ENCODE data around the gene KAT5. TPM values are rescaled to one million over a fixed set of nuclear protein-coding genes. Genes with fewer than 3 reads are reported as not detected.
"Not testable (repeated sequence)": the region's sequence is repeated elsewhere in the genome, so short reads cannot be mapped to it uniquely, and the experiment has no call there.

The KAT5 gene
- total and polyA plus RNA-seq, 2 of the 4 experiments (the other 2 are of a cell fraction) = 33.3 to 34.2 TPM

DNA sequence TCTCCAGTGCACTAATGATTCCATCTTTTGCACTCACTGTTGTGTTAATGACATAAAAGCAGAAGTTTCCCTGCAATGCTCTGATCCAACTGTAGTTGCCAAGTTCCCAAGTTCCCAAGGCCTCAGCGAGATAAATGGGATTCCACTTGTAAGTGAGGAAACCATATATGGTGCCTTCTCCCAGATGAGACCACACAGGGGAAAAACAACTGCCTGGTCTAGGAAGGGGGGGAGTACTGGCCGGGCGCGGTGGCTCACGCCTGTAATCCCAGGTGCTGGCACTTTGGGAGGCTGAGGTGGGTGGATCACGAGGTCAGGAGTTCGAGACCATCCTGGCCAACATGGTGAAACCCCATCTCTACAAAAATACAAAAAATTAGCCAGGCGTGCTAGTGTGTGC is 26.1 kb upstream of the KAT5 start:
- H3K14ac ChIP-seq (replicated peaks; ENCODE audit: low read depth, low read length) = no peak overlapping the region
- no peak overlapping the region for H3K56ac ChIP-seq (ENCODE audit: extremely low read depth, insufficient read depth, low read length)
- H2AK9ac ChIP-seq (replicated peaks; ENCODE audit: low read depth, low read length, poor library complexity) = no peak overlapping the region
- no peak overlapping the region for H2BK5ac ChIP-seq (ENCODE audit: low read depth, low read length, poor library complexity, severe bottlenecking)
- H4K8ac ChIP-seq (ENCODE audit: low read depth in 2 of 2, low read length in 2 of 2) = no peak overlapping the region
- TF ChIP-seq SMC3 (IDR thresholded peaks at IDR 0.05; ENCODE audit: low read depth, low read length) (no peak), CEBPB (IDR thresholded peaks at IDR 0.05; ENCODE audit: low read depth, low read length) (no peak), NFE2L2 (IDR thresholded peaks at IDR 0.05; ENCODE audit: low read depth, low read length) (no peak), CHD1 (IDR thresholded peaks at IDR 0.05; ENCODE audit: low read depth, low read length) (no peak), POLR2A (IDR thresholded peaks at IDR 0.05; ENCODE audit: low read depth, low read length) (no peak)
- TF ChIP-seq, protein P1, sequence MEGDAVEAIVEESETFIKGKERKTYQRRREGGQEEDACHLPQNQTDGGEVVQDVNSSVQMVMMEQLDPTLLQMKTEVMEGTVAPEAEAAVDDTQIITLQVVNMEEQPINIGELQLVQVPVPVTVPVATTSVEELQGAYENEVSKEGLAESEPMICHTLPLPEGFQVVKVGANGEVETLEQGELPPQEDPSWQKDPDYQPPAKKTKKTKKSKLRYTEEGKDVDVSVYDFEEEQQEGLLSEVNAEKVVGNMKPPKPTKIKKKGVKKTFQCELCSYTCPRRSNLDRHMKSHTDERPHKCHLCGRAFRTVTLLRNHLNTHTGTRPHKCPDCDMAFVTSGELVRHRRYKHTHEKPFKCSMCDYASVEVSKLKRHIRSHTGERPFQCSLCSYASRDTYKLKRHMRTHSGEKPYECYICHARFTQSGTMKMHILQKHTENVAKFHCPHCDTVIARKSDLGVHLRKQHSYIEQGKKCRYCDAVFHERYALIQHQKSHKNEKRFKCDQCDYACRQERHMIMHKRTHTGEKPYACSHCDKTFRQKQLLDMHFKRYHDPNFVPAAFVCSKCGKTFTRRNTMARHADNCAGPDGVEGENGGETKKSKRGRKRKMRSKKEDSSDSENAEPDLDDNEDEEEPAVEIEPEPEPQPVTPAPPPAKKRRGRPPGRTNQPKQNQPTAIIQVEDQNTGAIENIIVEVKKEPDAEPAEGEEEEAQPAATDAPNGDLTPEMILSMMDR (conservative IDR thresholded peaks at IDR 0.05; ENCODE audit: low read depth, low read length) = no peak
- H4K20me1 ChIP-seq (ENCODE audit: insufficient read depth, low read length) = no peaks in the 10 kb centered on the region
- no TSS peak for BruUV-seq (replicated peaks)
- H2AFZ ChIP-seq (replicated peaks; ENCODE audit: low read length, poor library complexity) = no peak overlapping the region
- no peak for ATAC-seq (ENCODE audit: low read depth)
- no peak overlapping the region for H2BK20ac ChIP-seq (ENCODE audit: low read depth, low read length)
- intact Hi-C loops (cut with micrococcal nuclease) = no loop called here
- no peak for DNase-seq
- H3K9me3 ChIP-seq (ENCODE audit: control insufficient read depth, insufficient read depth, low read length) = no peaks in the 10 kb centered on the region
- H3K27me3 ChIP-seq (ENCODE audit: control insufficient read depth, insufficient read depth, low read length) = peaks cover 26% of the 10 kb centered on the region
- ChIA-PET POLR2A (ENCODE audit: unreplicated experiment) (no interaction called here), CTCF (no interaction called here)
- no peak overlapping the region for H2AK5ac ChIP-seq (ENCODE audit: low read depth, low read length)
- no peak overlapping the region for H3K4ac ChIP-seq (ENCODE audit: low read depth, low read length)
- in situ Hi-C loops (cut with MboI; ENCODE audit: low sequenced_read_pairs) = no loop called here
- H2BK15ac ChIP-seq (ENCODE audit: low read depth, low read length) = no peak overlapping the region
- no peak overlapping the region for H3K4me3 ChIP-seq (ENCODE audit: insufficient read depth, low read depth, low read length)
- no peak overlapping the region for H3K27ac ChIP-seq (ENCODE audit: insufficient read depth, low read length)
- no peaks in the 10 kb centered on the region for H3K9me1 ChIP-seq (ENCODE audit: insufficient read depth, low read length)
- no peak overlapping the region for H3K18ac ChIP-seq (ENCODE audit: low read depth, low read length)
- dilution Hi-C loops (cut with HindIII; ENCODE audit: low sequenced_read_pairs, unreplicated experiment) = no loop called here
- no peak overlapping the region for H4K91ac ChIP-seq (ENCODE audit: insufficient read depth, low read depth, low read length)
- H3K23ac ChIP-seq (ENCODE audit: low read depth, low read length) = no peak overlapping the region
- no peaks in the 10 kb centered on the region for H3K79me1 ChIP-seq (ENCODE audit: low read depth in 1 of 2, low read length in 2 of 2)
- H3K36me3 ChIP-seq (ENCODE audit: control insufficient read depth, insufficient read depth, low read length) = no peaks in the 10 kb centered on the region
- no peaks in the 10 kb centered on the region for H3K4me1 ChIP-seq (ENCODE audit: control insufficient read depth, insufficient read depth, low read length)
- no peak overlapping the region for H4K5ac ChIP-seq (ENCODE audit: low read depth, low read length)
- H3K4me2 ChIP-seq (ENCODE audit: low read depth, low read length) = no peak overlapping the region
- 20% methylated on average over 1 of the region's 8 CpGs; no CpG with 5 or more reads in 1 of the 2 experiments for WGBS, 2 experiments (ENCODE audit: extremely low coverage in 2 of 2, insufficient read length in 1 of 2)
- no peak overlapping the region for H3K9ac ChIP-seq (ENCODE audit: low read depth, low read length)
- no peak overlapping the region for H2BK120ac ChIP-seq (ENCODE audit: low read depth, low read length)

DNA sequence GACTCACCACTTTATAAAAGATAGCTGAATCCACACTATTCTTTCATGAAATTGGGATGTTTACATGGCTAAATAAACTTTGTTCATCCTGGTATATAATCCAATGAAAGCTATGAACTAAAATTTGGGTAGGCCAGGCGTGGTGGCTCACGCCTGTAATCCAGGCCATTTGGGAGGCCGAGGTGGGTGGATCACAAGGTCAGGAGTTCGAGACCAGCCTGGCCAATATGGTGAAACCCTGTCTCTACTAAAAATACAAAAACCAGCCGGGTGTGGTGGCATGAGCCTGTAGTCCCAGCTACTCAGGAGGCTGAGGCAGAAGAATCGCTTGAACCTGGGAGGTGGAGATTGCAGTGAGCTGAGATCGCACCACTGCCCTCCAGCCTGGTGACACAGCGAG is 20.2 kb upstream of the KAT5 start:
- H3K27ac ChIP-seq (ENCODE audit: insufficient read depth, low read length); H2AK5ac ChIP-seq (ENCODE audit: low read depth, low read length); ATAC-seq (ENCODE audit: low read depth); H4K91ac ChIP-seq (ENCODE audit: insufficient read depth, low read depth, low read length); H3K79me1 ChIP-seq (ENCODE audit: low read depth in 1 of 2, low read length in 2 of 2); H3K23ac ChIP-seq (ENCODE audit: low read depth, low read length); H3K9me3 ChIP-seq (ENCODE audit: control insufficient read depth, insufficient read depth, low read length); H3K4me1 ChIP-seq (ENCODE audit: control insufficient read depth, insufficient read depth, low read length); H2BK120ac ChIP-seq (ENCODE audit: low read depth, low read length); H4K5ac ChIP-seq (ENCODE audit: low read depth, low read length); H2BK20ac ChIP-seq (ENCODE audit: low read depth, low read length); H4K8ac ChIP-seq (ENCODE audit: low read depth in 2 of 2, low read length in 2 of 2); BruUV-seq (replicated peaks); H3K18ac ChIP-seq (ENCODE audit: low read depth, low read length); H4K20me1 ChIP-seq (ENCODE audit: insufficient read depth, low read length); H3K4me2 ChIP-seq (ENCODE audit: low read depth, low read length); in situ Hi-C loops (cut with MboI; ENCODE audit: low sequenced_read_pairs); H3K9ac ChIP-seq (ENCODE audit: low read depth, low read length); H2BK15ac ChIP-seq (ENCODE audit: low read depth, low read length); H3K4me3 ChIP-seq (ENCODE audit: insufficient read depth, low read depth, low read length); dilution Hi-C loops (cut with HindIII; ENCODE audit: low sequenced_read_pairs, unreplicated experiment); H3K9me1 ChIP-seq (ENCODE audit: insufficient read depth, low read length); DNase-seq; POLR2A ChIA-PET (ENCODE audit: unreplicated experiment); H3K4ac ChIP-seq (ENCODE audit: low read depth, low read length); H2AK9ac ChIP-seq (replicated peaks; ENCODE audit: low read depth, low read length, poor library complexity); H2AFZ ChIP-seq (replicated peaks; ENCODE audit: low read length, poor library complexity); H3K14ac ChIP-seq (replicated peaks; ENCODE audit: low read depth, low read length); H2BK5ac ChIP-seq (ENCODE audit: low read depth, low read length, poor library complexity, severe bottlenecking); H3K56ac ChIP-seq (ENCODE audit: extremely low read depth, insufficient read depth, low read length); H3K36me3 ChIP-seq (ENCODE audit: control insufficient read depth, insufficient read depth, low read length): not testable (repeated sequence)
- WGBS, 2 experiments (ENCODE audit: extremely low coverage in 2 of 2, insufficient read length in 1 of 2) = no CpG with 5 or more reads among the region's 8 CpGs
- intact Hi-C loops (cut with micrococcal nuclease) = loop anchor here (10.0 kb wide), 1 partner anchor 73 kb away; no protein-coding TSS in a partner anchor
- H3K27me3 ChIP-seq (ENCODE audit: control insufficient read depth, insufficient read depth, low read length) = peaks cover 24% of the 10 kb centered on the region
- CTCF ChIA-PET = interaction anchor here (0.6 kb wide), 1 partner anchor 22 kb away, joined by 3 read pairs; no protein-coding TSS in a partner anchor
